Measurements from ENCODE around the gene MFSD12. TPM values are rescaled to one million over a fixed set of nuclear protein-coding genes. Genes with fewer than 3 reads are reported as not detected.

The MFSD12 gene
- total RNA-seq, 1 experiment from 2014 or later: 48.2 TPM

- H3K27ac ChIP-seq (ENCODE audit: low read depth, low read length, poor library complexity, severe bottlenecking): no peak overlapping the region
- POLR2A ChIA-PET (ENCODE audit: low non-redundant PET): no interaction called here
- H3K4me3 ChIP-seq (ENCODE audit: low read depth, low read length, poor library complexity, severe bottlenecking): no peak overlapping the region
- TF ChIP-seq CTCF (conservative IDR thresholded peaks at IDR 0.05; ENCODE audit: low read depth, low read length): no peak
- no peak for TF ChIP-seq EZH2 (IDR thresholded peaks at IDR 0.05; ENCODE audit: borderline replicate concordance, low read depth, low read length, poor library complexity, severe bottlenecking)
- peaks cover 62% of the 10 kb centered on the region for H3K36me3 ChIP-seq (ENCODE audit: insufficient read depth, low read length, poor library complexity, severe bottlenecking)
- no TSS peak for BruUV-seq (replicated peaks)
- DNase-seq (ENCODE audit: low spot score): no peak
- H3K4me1 ChIP-seq (ENCODE audit: insufficient read depth, low read length, poor library complexity, severe bottlenecking): no peaks in the 10 kb centered on the region
- H3K27me3 ChIP-seq (replicated peaks; ENCODE audit: insufficient read depth, low read depth, low read length, poor library complexity): no peaks in the 10 kb centered on the region
- no peaks in the 10 kb centered on the region for H3K9me3 ChIP-seq (ENCODE audit: low read depth, low read length, poor library complexity, severe bottlenecking)
- intact Hi-C loops (cut with micrococcal nuclease; ENCODE audit: unreplicated experiment): no loop called here
- CTCF ChIA-PET: no interaction called here
These were observed 30.0 kb downstream of the MFSD12 start for GRCh38 chr19:3527238-3527910.

GRCh38 chr19:3526507-3527237 lies 30.7 kb downstream of the MFSD12 start:
- BruUV-seq (replicated peaks): no TSS peak
- Histone ChIP-seq H3K4me1 (ENCODE audit: insufficient read depth, low read length, poor library complexity, severe bottlenecking) (no peaks in the 10 kb centered on the region), H3K27me3 (replicated peaks; ENCODE audit: insufficient read depth, low read depth, low read length, poor library complexity) (no peaks in the 10 kb centered on the region), H3K9me3 (ENCODE audit: low read depth, low read length, poor library complexity, severe bottlenecking) (no peaks in the 10 kb centered on the region), H3K27ac (ENCODE audit: low read depth, low read length, poor library complexity, severe bottlenecking) (no peak overlapping the region), H3K36me3 (ENCODE audit: insufficient read depth, low read length, poor library complexity, severe bottlenecking) (peaks cover 55% of the 10 kb centered on the region), H3K4me3 (ENCODE audit: low read depth, low read length, poor library complexity, severe bottlenecking) (no peak overlapping the region)
- POLR2A ChIA-PET (ENCODE audit: low non-redundant PET): no interaction called here
- intact Hi-C loops (cut with micrococcal nuclease; ENCODE audit: unreplicated experiment): no loop called here
- DNase-seq (ENCODE audit: low spot score): no peak
- CTCF ChIA-PET: no interaction called here
- no peak for TF ChIP-seq EZH2 (IDR thresholded peaks at IDR 0.05; ENCODE audit: borderline replicate concordance, low read depth, low read length, poor library complexity, severe bottlenecking)
- peak; percentile 42; the same call in 1 of the 2 replicates for TF ChIP-seq CTCF (conservative IDR thresholded peaks at IDR 0.05; ENCODE audit: low read depth, low read length)

- Histone ChIP-seq H3K4me3 (ENCODE audit: low read depth, low read length, poor library complexity, severe bottlenecking) (no peak overlapping the region), H3K27me3 (replicated peaks; ENCODE audit: insufficient read depth, low read depth, low read length, poor library complexity) (no peaks in the 10 kb centered on the region), H3K9me3 (ENCODE audit: low read depth, low read length, poor library complexity, severe bottlenecking) (no peaks in the 10 kb centered on the region), H3K27ac (ENCODE audit: low read depth, low read length, poor library complexity, severe bottlenecking) (no peak overlapping the region), H3K4me1 (ENCODE audit: insufficient read depth, low read length, poor library complexity, severe bottlenecking) (no peaks in the 10 kb centered on the region), H3K36me3 (ENCODE audit: insufficient read depth, low read length, poor library complexity, severe bottlenecking) (peaks cover 46% of the 10 kb centered on the region)
- intact Hi-C loops (cut with micrococcal nuclease; ENCODE audit: unreplicated experiment): no loop called here
- no TSS peak for BruUV-seq (replicated peaks)
- no peak for DNase-seq (ENCODE audit: low spot score)
- CTCF ChIA-PET: no interaction called here
- TF ChIP-seq CTCF (conservative IDR thresholded peaks at IDR 0.05; ENCODE audit: low read depth, low read length) (no peak), EZH2 (IDR thresholded peaks at IDR 0.05; ENCODE audit: borderline replicate concordance, low read depth, low read length, poor library complexity, severe bottlenecking) (no peak)
- POLR2A ChIA-PET (ENCODE audit: low non-redundant PET): no interaction called here
These were observed 32.4 kb downstream of the MFSD12 start for GRCh38 chr19:3524904-3525451.

Data from A673 (cell line).